OCI-LY7 (cell line): Measurements from ENCODE around the gene GPR78. TPM values are rescaled to one million over a fixed set of nuclear protein-coding genes. Genes with fewer than 3 reads are reported as not detected.

Experiments
- BruUV-seq: library from RNA; stranded (reverse); fragments of 400-500 nt; replicated peaks from 2 replicates; lab custom pipeline; 2021; lab: Mats Ljungman, UMichigan
- CTCF ChIA-PET: fragments of 300-600 bp; sonication (Branson Sonifier 250); formaldehyde crosslinking; loops from one replicate; lab custom pipeline; 2022; ENCODE audit warnings: antibody characterized with exemption; ENCODE audit not compliant: unreplicated experiment; lab: Charles Lee
- POLR2A ChIA-PET: fragments of 300-600 bp; sonication (Branson Sonifier 250); formaldehyde crosslinking; loops from one replicate; lab custom pipeline; 2022; ENCODE audit warnings: antibody characterized with exemption; lab: Charles Lee
- DNase-seq: peaks from one replicate; pipeline ENCODE4 v3.0.0-alpha.2; 2015; ENCODE audit warnings: low spot score
- H2AFZ ChIP-seq: fragments of 200-600 bp; sonication (generic), shearing (Covaris generic); 2 replicates; pipeline ENCODE4 v1.6.1; 2014; ENCODE audit warnings: mild to moderate bottlenecking, antibody characterized with exemption, low read length, moderate library complexity
- H3K27ac ChIP-seq: fragments of 200-600 bp; sonication (generic); 2 replicates; pipeline ENCODE4 v1.5.1; 2014; ENCODE audit warnings: mixed run types, low read depth, mild to moderate bottlenecking, moderate library complexity, low read length, inconsistent platforms; ENCODE audit not compliant: poor library complexity, severe bottlenecking
- H3K36me3 ChIP-seq: fragments of 200-600 bp; sonication (generic); 2 replicates; pipeline ENCODE4 v1.6.1; 2014; ENCODE audit warnings: mild to moderate bottlenecking, antibody characterized with exemption, low read length, moderate library complexity, mixed read lengths; ENCODE audit not compliant: insufficient read depth
- H3K4me1 ChIP-seq: fragments of 200-600 bp; sonication (generic); 2 replicates; pipeline ENCODE4 v1.5.1; 2014; ENCODE audit warnings: mild to moderate bottlenecking, low read length; ENCODE audit not compliant: insufficient read depth, poor library complexity, severe bottlenecking
- H3K4me2 ChIP-seq: fragments of 200-600 bp; sonication (generic); 2 replicates; pipeline ENCODE4 v1.6.1; 2014; ENCODE audit warnings: mild to moderate bottlenecking, low read length
- H3K4me3 ChIP-seq: fragments of 200-600 bp; sonication (generic); 2 replicates; pipeline ENCODE4 v1.5.1; 2014; ENCODE audit warnings: mild to moderate bottlenecking, low read depth, low read length; ENCODE audit not compliant: poor library complexity, severe bottlenecking
- H3K79me2 ChIP-seq: fragments of 200-600 bp; sonication (generic); 2 replicates; pipeline ENCODE4 v1.6.1; 2016; ENCODE audit warnings: low read depth, mild to moderate bottlenecking, low read length, moderate library complexity, mixed read lengths; ENCODE audit not compliant: insufficient read depth
- H3K9me2 ChIP-seq: fragments of 200-600 bp; sonication (generic); 2 replicates; pipeline ENCODE4 v1.6.1; 2016; ENCODE audit warnings: mild to moderate bottlenecking, low read length, mixed read lengths; ENCODE audit not compliant: insufficient read depth
- H3K9me3 ChIP-seq: fragments of 200-600 bp; sonication (generic); 2 replicates; pipeline ENCODE4 v1.6.1; 2014; ENCODE audit warnings: mild to moderate bottlenecking, mixed run types, low read length, mixed read lengths
- H4K20me1 ChIP-seq: fragments of 200-600 bp; sonication (generic); 2 replicates; pipeline ENCODE4 v1.6.1; 2014; ENCODE audit warnings: mild to moderate bottlenecking, antibody characterized with exemption, low read length, moderate library complexity, mixed read lengths; ENCODE audit not compliant: insufficient read depth
- CTCF ChIP-seq: fragments of 200-600 bp; sonication (generic); conservative IDR thresholded peaks from 2 replicates; pipeline ENCODE4 v1.5.1; 2014; ENCODE audit warnings: mild to moderate bottlenecking, antibody characterized with exemption, low read length, moderate library complexity, mixed read lengths
- EZH2phosphoT487 ChIP-seq: fragments of 200-600 bp; sonication (generic); IDR thresholded peaks from 2 replicates; pipeline ENCODE4 v1.6.1; 2018; ENCODE audit warnings: low read depth, borderline replicate concordance, mild to moderate bottlenecking, mixed run types, antibody characterized with exemption, low read length, moderate library complexity, mixed read lengths
- intact Hi-C: fragments of 100-400 bp; cut with micrococcal nuclease; formaldehyde crosslinking; loops from one replicate; pipeline ENCODE4 v1.10.0; 2022; ENCODE audit not compliant: unreplicated experiment
- total RNA-seq, 2 experiments: library from RNA; depleted of rRNA in 1 of 2; stranded (reverse); fragments of >200 nt in 1 of 2; shearing (Covaris generic) in 1 of 2; gene quantifications; 2 replicates each; pipeline ENCODE4 v1.2.3, GENCODE V29; 2014 to 2022

GPR78 gene
- total RNA-seq, 2 experiments from 2014 or later = not detected

- no peak for DNase-seq
- TF ChIP-seq CTCF (no peak), EZH2phosphoT487 (no peak)
- Histone ChIP-seq H3K4me1 (no peaks in the 10 kb centered on the region), H4K20me1 (no peaks in the 10 kb centered on the region), H3K36me3 (no peaks in the 10 kb centered on the region), H3K9me3 (no peaks in the 10 kb centered on the region), H2AFZ (no peak overlapping the region), H3K27ac (no peak overlapping the region), H3K4me2 (no peak overlapping the region), H3K4me3 (no peak overlapping the region), H3K9me2 (no peaks in the 10 kb centered on the region), H3K79me2 (no peaks in the 10 kb centered on the region)
- CTCF ChIA-PET = no interaction called here
- no TSS peak for BruUV-seq
- POLR2A ChIA-PET = no interaction called here
- intact Hi-C loops = no loop called here
These were observed 37.2 kb upstream of the GPR78 start for GRCh38 chr4:8542776-8543525.

- no peak for DNase-seq
- Histone ChIP-seq H3K79me2 (no peaks in the 10 kb centered on the region), H3K36me3 (no peaks in the 10 kb centered on the region), H3K27ac (no peak overlapping the region), H3K9me2 (no peaks in the 10 kb centered on the region), H3K4me2 (no peak overlapping the region), H3K9me3 (no peaks in the 10 kb centered on the region), H4K20me1 (no peaks in the 10 kb centered on the region), H3K4me1 (no peaks in the 10 kb centered on the region), H2AFZ (no peak overlapping the region), H3K4me3 (no peak overlapping the region)
- intact Hi-C loops = no loop called here
- TF ChIP-seq CTCF = no peak
- no peak for TF ChIP-seq EZH2phosphoT487
- BruUV-seq = no TSS peak
- ChIA-PET CTCF (no interaction called here), POLR2A (interaction anchor here (0.6 kb wide), 1 partner anchor 26 kb away, joined by 3 read pairs; no protein-coding TSS in a partner anchor)
These were observed 36.6 kb upstream of the GPR78 start for GRCh38 chr4:8543623-8544022.

GRCh38 chr4:8544282-8544681, 35.9 kb upstream of the GPR78 start:
- H3K9me3 ChIP-seq = no peaks in the 10 kb centered on the region
- H4K20me1 ChIP-seq = no peaks in the 10 kb centered on the region
- H3K36me3 ChIP-seq = no peaks in the 10 kb centered on the region
- intact Hi-C loops = no loop called here
- POLR2A ChIA-PET = interaction anchor here (0.6 kb wide), 1 partner anchor 25 kb away, joined by 3 read pairs; no protein-coding TSS in a partner anchor
- H2AFZ ChIP-seq = no peak overlapping the region
- no peak overlapping the region for H3K27ac ChIP-seq
- H3K4me1 ChIP-seq = no peaks in the 10 kb centered on the region
- H3K9me2 ChIP-seq = no peaks in the 10 kb centered on the region
- no peak for TF ChIP-seq EZH2phosphoT487
- TF ChIP-seq CTCF = no peak
- H3K4me3 ChIP-seq = no peak overlapping the region
- no TSS peak for BruUV-seq
- H3K4me2 ChIP-seq = no peak overlapping the region
- DNase-seq = no peak
- CTCF ChIA-PET = no interaction called here
- H3K79me2 ChIP-seq = no peaks in the 10 kb centered on the region
